ENCODE measurements around the gene TFEB.

The TFEB gene

GRCh38 chr6:41744236-41744787 is 8.9 kb upstream of the TFEB start:
- Histone ChIP-seq H3K27ac (replicated peaks) (no peak overlapping the region), H3K27me3 (ENCODE audit: insufficient read depth, poor library complexity, severe bottlenecking) (no peaks in the 10 kb centered on the region)

DNA sequence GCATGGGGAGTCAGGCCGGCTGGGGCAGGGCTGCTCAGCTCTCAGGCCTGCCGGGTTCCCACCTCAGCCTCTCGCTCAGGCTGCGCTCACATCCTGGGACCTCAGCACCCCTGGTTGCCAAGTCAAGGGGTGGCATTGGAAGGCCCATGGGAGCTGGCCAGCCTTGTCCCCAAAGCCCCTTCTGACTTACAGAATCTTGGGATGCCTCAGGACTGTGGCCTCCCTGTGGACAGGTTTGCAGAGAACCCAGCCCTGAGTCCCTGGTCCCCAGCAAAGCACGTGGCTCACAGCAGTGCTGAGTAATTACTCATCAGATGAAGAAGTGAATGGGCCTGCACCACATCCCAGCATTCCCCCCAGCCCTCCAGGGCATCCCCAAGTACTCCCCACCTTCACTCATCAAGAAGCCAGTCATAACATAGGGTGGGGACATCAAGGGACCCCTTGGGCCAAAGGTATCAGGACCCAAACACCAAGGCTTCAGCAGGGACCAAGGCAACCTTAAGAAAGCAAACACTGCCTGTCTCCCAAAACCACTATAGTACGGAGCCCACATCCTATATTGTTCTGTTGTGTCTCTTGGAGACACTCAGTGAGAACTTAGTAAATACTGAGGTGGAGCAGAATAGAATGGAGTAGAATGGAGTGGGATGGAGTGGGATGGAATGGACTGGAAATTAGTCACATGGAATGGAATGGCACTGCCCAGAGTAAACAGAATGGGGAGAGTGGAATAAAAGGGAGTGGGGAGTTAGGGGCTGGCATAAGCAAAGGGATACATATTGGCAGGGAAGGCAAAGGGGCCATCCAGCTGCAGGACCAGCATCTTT is 8.2 kb upstream of the TFEB start:
- no peak for DNase-seq (ENCODE audit: low read depth in 1 of 2, low spot score in 1 of 2)
- TF ChIP-seq POLR2AphosphoS5 (IDR thresholded peaks at IDR 0.05; ENCODE audit: low read depth): no peak
- no peak for TF ChIP-seq GABPA (IDR thresholded peaks at IDR 0.05; ENCODE audit: low read depth)
- TF ChIP-seq SPI1 (IDR thresholded peaks at IDR 0.05; ENCODE audit: borderline replicate concordance, low read depth): no peak
- TF ChIP-seq, protein P1, sequence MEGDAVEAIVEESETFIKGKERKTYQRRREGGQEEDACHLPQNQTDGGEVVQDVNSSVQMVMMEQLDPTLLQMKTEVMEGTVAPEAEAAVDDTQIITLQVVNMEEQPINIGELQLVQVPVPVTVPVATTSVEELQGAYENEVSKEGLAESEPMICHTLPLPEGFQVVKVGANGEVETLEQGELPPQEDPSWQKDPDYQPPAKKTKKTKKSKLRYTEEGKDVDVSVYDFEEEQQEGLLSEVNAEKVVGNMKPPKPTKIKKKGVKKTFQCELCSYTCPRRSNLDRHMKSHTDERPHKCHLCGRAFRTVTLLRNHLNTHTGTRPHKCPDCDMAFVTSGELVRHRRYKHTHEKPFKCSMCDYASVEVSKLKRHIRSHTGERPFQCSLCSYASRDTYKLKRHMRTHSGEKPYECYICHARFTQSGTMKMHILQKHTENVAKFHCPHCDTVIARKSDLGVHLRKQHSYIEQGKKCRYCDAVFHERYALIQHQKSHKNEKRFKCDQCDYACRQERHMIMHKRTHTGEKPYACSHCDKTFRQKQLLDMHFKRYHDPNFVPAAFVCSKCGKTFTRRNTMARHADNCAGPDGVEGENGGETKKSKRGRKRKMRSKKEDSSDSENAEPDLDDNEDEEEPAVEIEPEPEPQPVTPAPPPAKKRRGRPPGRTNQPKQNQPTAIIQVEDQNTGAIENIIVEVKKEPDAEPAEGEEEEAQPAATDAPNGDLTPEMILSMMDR (IDR thresholded peaks at IDR 0.05; ENCODE audit: insufficient read depth, low read length): no peak
- TF ChIP-seq, protein P2, sequence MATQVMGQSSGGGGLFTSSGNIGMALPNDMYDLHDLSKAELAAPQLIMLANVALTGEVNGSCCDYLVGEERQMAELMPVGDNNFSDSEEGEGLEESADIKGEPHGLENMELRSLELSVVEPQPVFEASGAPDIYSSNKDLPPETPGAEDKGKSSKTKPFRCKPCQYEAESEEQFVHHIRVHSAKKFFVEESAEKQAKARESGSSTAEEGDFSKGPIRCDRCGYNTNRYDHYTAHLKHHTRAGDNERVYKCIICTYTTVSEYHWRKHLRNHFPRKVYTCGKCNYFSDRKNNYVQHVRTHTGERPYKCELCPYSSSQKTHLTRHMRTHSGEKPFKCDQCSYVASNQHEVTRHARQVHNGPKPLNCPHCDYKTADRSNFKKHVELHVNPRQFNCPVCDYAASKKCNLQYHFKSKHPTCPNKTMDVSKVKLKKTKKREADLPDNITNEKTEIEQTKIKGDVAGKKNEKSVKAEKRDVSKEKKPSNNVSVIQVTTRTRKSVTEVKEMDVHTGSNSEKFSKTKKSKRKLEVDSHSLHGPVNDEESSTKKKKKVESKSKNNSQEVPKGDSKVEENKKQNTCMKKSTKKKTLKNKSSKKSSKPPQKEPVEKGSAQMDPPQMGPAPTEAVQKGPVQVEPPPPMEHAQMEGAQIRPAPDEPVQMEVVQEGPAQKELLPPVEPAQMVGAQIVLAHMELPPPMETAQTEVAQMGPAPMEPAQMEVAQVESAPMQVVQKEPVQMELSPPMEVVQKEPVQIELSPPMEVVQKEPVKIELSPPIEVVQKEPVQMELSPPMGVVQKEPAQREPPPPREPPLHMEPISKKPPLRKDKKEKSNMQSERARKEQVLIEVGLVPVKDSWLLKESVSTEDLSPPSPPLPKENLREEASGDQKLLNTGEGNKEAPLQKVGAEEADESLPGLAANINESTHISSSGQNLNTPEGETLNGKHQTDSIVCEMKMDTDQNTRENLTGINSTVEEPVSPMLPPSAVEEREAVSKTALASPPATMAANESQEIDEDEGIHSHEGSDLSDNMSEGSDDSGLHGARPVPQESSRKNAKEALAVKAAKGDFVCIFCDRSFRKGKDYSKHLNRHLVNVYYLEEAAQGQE (IDR thresholded peaks at IDR 0.05; ENCODE audit: insufficient replicate concordance, low read depth): no peak
- Histone ChIP-seq H3K27ac (replicated peaks) (no peak overlapping the region), H3K4me3 (replicated peaks; ENCODE audit: insufficient read depth, low read length) (no peak overlapping the region), H3K27me3 (ENCODE audit: insufficient read depth, poor library complexity, severe bottlenecking) (no peaks in the 10 kb centered on the region)

More at GRCh38 chr6:41744236-41744787, 8.9 kb upstream of the TFEB start:
- DNase-seq (ENCODE audit: low read depth in 1 of 2, low spot score in 1 of 2): no peak
- TF ChIP-seq GABPA (IDR thresholded peaks at IDR 0.05; ENCODE audit: low read depth) (no peak), POLR2AphosphoS5 (IDR thresholded peaks at IDR 0.05; ENCODE audit: low read depth) (no peak), SPI1 (IDR thresholded peaks at IDR 0.05; ENCODE audit: borderline replicate concordance, low read depth) (no peak)
- TF ChIP-seq, protein P1 (IDR thresholded peaks at IDR 0.05; ENCODE audit: insufficient read depth, low read length): no peak
- TF ChIP-seq, protein P2 (IDR thresholded peaks at IDR 0.05; ENCODE audit: insufficient replicate concordance, low read depth): no peak
- H3K4me3 ChIP-seq (replicated peaks; ENCODE audit: insufficient read depth, low read length): no peak overlapping the region

DNA sequence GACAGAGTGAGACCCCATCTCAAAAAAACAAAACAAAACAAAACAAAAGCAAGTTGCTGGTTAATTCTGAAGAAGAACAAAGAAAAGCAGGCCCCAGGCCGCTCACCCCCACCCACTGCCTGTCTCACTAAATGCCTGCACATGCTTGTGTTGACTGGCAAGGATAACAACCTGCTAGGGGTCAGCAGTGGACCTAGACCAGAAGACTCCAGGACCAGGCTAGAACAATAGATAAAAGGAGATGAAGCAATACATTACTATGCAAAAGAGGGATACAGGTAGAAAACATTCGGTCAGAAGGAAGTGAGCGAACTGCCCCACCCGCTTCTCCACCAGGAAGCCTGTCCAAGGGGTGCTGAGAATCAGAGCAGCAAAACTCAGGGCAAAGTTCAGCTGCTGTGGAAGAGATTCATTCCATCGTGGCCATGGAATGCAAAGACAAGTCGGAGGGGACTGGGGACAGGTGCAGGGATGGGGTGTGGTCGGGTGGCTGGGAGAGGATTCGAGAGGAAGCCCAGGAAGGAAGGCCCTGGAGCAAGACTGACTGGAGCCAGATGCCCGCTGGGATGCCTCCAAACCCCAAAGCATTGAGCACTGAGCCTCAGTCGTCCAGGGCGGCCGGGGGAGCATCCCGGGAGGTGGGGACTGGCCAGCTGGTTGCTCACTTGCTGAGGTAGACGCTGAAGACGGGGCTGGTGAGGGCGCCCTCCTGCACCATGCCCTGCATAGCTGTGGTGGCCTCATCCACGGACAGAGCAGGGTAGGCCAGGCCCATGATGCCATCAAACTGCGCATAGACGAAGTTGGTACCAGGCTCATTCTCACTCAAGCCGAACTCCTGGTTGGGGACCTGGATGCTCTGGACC is 6.5 kb upstream of the TFEB start:
- H3K4me3 ChIP-seq (replicated peaks; ENCODE audit: insufficient read depth, low read length): no peak overlapping the region
- TF ChIP-seq, protein P1 (IDR thresholded peaks at IDR 0.05; ENCODE audit: insufficient read depth, low read length): no peak
- TF ChIP-seq POLR2AphosphoS5 (IDR thresholded peaks at IDR 0.05; ENCODE audit: low read depth) (no peak), GABPA (IDR thresholded peaks at IDR 0.05; ENCODE audit: low read depth) (no peak), SPI1 (IDR thresholded peaks at IDR 0.05; ENCODE audit: borderline replicate concordance, low read depth) (no peak)
- TF ChIP-seq, protein P2 (IDR thresholded peaks at IDR 0.05; ENCODE audit: insufficient replicate concordance, low read depth): no peak
- DNase-seq (ENCODE audit: low read depth in 1 of 2, low spot score in 1 of 2): no peak
- no peaks in the 10 kb centered on the region for H3K27me3 ChIP-seq (ENCODE audit: insufficient read depth, poor library complexity, severe bottlenecking)
- no peak overlapping the region for H3K27ac ChIP-seq (replicated peaks)
